Smooth muscle cell of the umbilical artery (primary cell): Measurements from ENCODE around the gene ELMO3. TPM values are rescaled to one million over a fixed set of nuclear protein-coding genes. Genes with fewer than 3 reads are reported as not detected.

ENCODE experiments used
- total RNA-seq: library from RNA; depleted of rRNA; stranded (reverse); fragments of >200 nt; gene quantifications from 2 replicates; pipeline ENCODE4 v1.2.3, GENCODE V29; 2014

The ELMO3 gene
- 0.30 and 0.42 TPM in 2 replicates for total RNA-seq

DNA sequence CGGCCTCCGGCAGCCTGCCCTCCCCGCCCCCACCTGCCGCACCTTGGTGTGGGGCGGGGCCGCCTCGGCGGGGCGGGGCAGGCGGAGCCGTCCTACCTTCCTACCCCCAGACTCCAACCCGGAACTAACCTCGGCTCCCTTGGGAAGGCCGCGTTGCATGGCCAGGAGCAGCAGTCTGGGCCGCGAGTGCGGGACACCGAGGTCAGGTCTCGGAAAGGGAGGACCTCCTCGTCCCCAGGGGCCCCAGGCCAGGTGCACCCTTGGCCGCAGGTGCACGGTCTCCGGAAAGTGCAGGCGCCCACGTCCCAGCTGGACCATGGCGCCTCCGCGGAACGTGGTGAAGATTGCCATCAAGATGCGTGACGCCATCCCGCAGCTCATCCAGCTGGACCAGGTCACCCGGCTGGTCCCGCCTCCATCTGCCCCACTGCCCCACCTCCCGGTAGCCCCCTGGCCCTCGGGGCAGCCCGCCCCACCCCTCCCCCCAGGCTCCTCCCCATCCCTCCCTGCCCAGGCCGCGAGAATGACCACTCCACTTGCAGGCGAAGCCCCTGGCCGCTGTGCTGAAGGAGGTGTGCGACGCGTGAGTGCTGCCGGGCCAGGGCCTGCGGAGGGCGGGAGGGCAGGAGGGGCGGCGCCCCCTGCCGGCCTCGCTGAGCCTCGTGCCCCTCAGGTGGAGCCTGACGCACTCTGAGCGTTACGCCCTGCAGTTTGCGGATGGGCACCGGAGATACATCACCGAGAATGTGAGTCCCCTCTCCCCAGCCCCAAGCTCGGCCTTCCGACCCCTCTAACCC is at the start of gene ELMO3:
Gene ELMO3, plus strand, starts transcription at position 121 of the 797 bp plus-strand sequence. Its CDS starts 196 bp downstream, at position 317.

GRCh38 chr16:67150833-67151396 is 48.0 kb upstream of the ELMO3 start, which contains the start of gene B3GNT9:
TSS of gene B3GNT9 (minus strand) at chr16:67150998. CDS start at chr16:67150485, 513 bp downstream.

GRCh38 chr16:67164599-67165061 is 34.3 kb upstream of the ELMO3 start, which contains the start of gene HSF4:
TSS of gene HSF4 (plus strand) at chr16:67164745. CDS start at chr16:67164812, 67 bp downstream.

DNA sequence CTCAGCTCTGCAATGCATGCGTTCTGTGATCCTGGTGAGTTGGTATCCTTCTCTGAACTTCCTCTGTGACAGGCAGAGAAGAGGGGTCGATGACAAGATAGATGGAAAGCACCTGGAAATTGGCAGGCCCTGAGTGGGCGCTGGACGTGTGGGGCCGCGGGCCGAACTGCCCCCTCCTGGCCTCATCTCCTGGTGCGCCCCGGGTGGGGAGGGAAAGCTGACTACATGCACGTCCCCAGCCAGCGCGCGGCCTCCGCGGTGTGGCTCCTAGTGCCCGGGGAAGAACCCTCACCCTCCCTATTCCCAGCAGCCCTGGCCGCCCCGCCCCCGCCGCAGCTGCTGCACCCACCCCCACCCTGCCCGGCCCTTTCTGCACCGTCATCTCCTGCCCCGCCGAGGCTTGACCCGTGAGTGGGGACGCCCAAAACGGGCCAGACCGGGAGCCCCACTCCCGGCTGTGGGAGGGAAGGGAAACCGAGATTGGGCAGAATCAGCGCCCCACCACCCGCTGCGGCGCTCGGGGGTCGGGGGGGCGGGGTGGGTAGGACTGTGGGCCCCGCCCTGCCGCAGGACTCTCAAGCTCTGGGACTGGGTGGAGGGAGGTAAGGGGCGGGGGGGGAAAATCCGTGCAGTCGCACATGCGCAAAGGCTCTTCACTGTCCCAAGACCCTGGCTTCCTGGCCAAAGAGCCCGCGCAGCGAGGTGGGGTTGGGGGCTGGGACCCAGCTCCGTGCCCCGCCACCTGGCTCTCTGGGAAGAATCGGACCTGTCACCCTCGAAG is 28.6 kb upstream of the ELMO3 start, which contains the start of gene NOL3:
Gene NOL3, plus strand, starts transcription at position 371 of the 781 bp plus-strand sequence.

DNA sequence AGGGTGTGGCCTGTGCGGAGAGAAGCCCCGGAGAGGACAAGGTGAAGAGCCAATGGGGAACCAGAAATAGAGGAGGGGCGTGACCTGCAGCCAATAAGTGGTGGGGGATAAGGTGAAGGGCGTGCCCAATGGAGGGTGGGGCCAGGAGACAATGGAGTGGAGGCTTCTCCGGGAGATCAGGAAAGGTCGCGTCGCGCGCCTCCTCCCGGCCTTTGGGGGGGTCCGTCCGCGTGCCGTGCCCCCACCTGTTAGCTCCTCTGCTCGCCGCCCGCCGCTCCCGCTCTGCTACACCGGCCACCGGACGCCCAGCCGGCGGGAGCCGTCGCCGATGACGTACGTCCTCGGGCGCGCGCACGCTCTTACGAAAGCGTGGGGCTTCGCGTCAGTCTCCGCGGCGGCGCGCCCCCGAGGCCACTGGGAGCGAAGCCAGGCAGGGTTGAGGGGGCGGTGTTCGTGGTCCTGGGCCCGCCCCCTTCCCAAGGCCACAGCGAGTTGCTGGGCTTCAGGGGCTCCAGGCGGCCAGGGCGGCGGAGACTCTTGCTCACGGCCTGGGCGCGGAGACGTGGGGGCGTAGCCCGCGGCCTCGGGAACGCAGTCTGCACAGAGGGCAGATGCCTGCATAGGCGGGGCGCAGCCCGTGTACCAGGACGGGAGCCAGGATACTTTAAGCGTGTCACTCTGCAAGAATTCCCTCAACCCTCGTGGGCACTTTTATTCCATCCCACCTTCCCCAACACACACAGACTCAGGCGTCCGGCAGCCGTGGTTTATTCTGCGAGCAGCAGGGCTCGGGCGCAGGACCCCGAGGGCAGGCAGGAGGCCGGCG is 15.1 kb upstream of the ELMO3 start, which contains the start of gene MATCAP1:
Gene MATCAP1, minus strand, starts transcription at position 337 of the 826 bp plus-strand sequence. CDS start 3,353 bp downstream, outside the sequence.

DNA sequence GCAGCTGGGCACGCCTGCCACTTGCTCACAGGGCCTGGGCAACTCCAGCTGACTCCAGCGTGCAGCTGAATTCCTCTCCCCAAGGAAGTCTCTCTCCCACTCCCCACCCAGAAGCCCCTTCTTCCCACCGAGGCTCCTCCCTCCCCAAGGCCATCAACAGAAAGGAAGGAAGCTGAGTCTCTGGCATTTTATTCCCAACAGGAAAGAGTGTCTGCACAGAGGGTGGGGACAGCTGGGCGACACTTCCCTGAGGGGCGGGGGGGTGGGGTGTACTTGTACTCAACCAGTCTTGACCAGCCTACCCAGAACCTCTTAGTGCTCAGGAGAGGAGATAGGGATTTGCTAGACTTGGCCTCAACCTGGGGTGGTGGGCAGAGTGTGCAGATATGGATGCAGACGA is 8.9 kb upstream of the ELMO3 start, which contains the start of gene EXOC3L1:
Gene EXOC3L1, minus strand, starts transcription at position 96 of the 400 bp plus-strand sequence. CDS start 460 bp downstream, outside the sequence.

DNA sequence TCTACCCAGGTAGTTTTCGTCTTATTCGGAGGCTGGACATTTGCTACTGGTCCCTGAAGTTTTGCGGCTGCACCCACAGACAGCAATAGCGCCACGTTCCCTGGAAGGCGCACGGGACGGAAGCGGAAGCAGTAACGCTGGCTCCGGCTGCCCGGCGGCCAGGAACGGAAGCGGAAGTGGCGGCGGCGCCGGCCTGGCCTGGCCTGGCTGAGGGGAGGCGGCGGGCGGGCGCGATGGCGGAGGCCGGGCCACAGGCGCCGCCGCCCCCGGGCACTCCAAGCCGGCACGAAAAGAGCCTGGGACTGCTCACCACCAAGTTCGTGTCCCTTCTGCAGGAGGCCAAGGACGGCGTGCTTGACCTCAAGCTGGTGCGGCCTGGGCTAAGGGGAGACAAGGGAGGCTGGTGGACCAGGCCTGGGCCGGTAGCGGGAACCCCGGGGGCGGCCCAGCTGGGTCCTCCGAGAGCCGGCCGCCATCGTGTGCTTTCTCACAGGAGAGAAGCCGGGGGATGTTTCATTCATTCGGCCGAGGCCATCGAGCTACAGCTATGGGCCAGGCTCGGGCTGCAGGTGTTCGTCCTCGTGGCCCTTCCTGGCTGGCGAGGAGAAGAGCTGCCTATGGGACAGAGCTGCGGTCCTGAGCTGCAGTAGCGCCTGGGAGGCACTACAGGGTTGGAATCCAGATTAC is 6.8 kb upstream of the ELMO3 start, which contains the start of gene E2F4:
Gene E2F4, plus strand, starts transcription at position 161 of the 687 bp plus-strand sequence. Its CDS starts 73 bp downstream, at position 234.

GRCh38 chr16:67226804-67227566 is 28.1 kb downstream of the ELMO3 start, which contains the start of gene TMEM208:
TSS of gene TMEM208 (plus strand) at chr16:67227130. CDS start at chr16:67227219, 89 bp downstream.

GRCh38 chr16:67247192-67248072 is 48.5 kb downstream of the ELMO3 start, which contains the start of gene FHOD1:
TSS of gene FHOD1 (minus strand) at chr16:67247481. CDS start at chr16:67247410, 71 bp downstream.

GRCh38 chr16:67248401-67249177 is 49.7 kb downstream of the ELMO3 start, which contains the start of gene SLC9A5:
TSS of gene SLC9A5 (plus strand) at chr16:67248979. CDS start at chr16:67249015, 36 bp downstream.

Other genes with a start within 250 kb of the ELMO3 start
- gene CES3, start 237.9 kb upstream of the ELMO3 start, total RNA-seq = 0.65 and 0.89 TPM in 2 replicates
- 1.3 and 3.0 TPM in 2 replicates for gene CES4A, start 210.5 kb upstream of the ELMO3 start, total RNA-seq
- gene CBFB, start 170.0 kb upstream of the ELMO3 start, total RNA-seq = 98.3 and 162 TPM in 2 replicates
- gene PHAF1, start 89.2 kb upstream of the ELMO3 start, total RNA-seq = 12.2 and 20.3 TPM in 2 replicates
- gene B3GNT9, start 48.1 kb upstream of the ELMO3 start, total RNA-seq = 33.4 and 51.1 TPM in 2 replicates
- 16.5 and 19.0 TPM in 2 replicates for gene TRADD, start 39.2 kb upstream of the ELMO3 start, total RNA-seq
- gene FBXL8, start 39.2 kb upstream of the ELMO3 start, total RNA-seq = 11.6 and 13.1 TPM in 2 replicates
- 6.5 and 7.9 TPM in 2 replicates for gene HSF4, start 34.4 kb upstream of the ELMO3 start, total RNA-seq
- gene NOL3, start 28.6 kb upstream of the ELMO3 start, total RNA-seq = 21.1 and 22.9 TPM in 2 replicates
- 9.8 and 12.4 TPM in 2 replicates for gene MATCAP1, start 15.2 kb upstream of the ELMO3 start, total RNA-seq
- gene EXOC3L1, start 9.0 kb upstream of the ELMO3 start, total RNA-seq = not detected in 2 replicates
- gene E2F4, start 7.0 kb upstream of the ELMO3 start, total RNA-seq = 68.0 and 85.7 TPM in 2 replicates
- gene TMEM208, start 28.0 kb downstream of the ELMO3 start, total RNA-seq = 26.4 and 61.5 TPM in 2 replicates
- 8.0 and 25.0 TPM in 2 replicates for gene FHOD1, start 48.4 kb downstream of the ELMO3 start, total RNA-seq
- gene SLC9A5, start 49.8 kb downstream of the ELMO3 start, total RNA-seq = 1.5 and 2.4 TPM in 2 replicates
- 13.1 and 28.2 TPM in 2 replicates for gene PLEKHG4, start 80.4 kb downstream of the ELMO3 start, total RNA-seq
- gene KCTD19, start 127.6 kb downstream of the ELMO3 start, total RNA-seq = not detected in 2 replicates
- gene LRRC36, start 127.7 kb downstream of the ELMO3 start, total RNA-seq = not detected in 2 replicates
- 0.46 and 0.59 TPM in 2 replicates for gene TPPP3, start 194.4 kb downstream of the ELMO3 start, total RNA-seq
- 5.6 and 6.4 TPM in 2 replicates for gene ZDHHC1, start 217.3 kb downstream of the ELMO3 start, total RNA-seq
- 0.59 TPM in 1 of 2 replicates, not detected in the other for gene HSD11B2, start 232.0 kb downstream of the ELMO3 start, total RNA-seq